ENCODE results near the gene APOF. TPM values are rescaled to one million over a fixed set of nuclear protein-coding genes. Genes with fewer than 3 reads are reported as not detected.

The APOF gene
- total and polyA plus RNA-seq, 9 of the 15 experiments (the other 6 are each of a cell fraction or from before 2014, with no cell fraction given): 0.09 to 0.15 (median 0.12) TPM; not detected in 5

- no peak for TF ChIP-seq ZBTB34 (CRISPR knock-in tag; IDR thresholded peaks at IDR 0.05)
These were observed 29.1 kb upstream of the APOF start (continued) for GRCh38 chr12:56391721-56392120.

- Histone ChIP-seq H3K4me1 (replicated peaks in 1 of 2; ENCODE audit: control insufficient read depth in 2 of 2, insufficient read depth in 2 of 2, low read length in 2 of 2) (peaks cover 14 to 18% of the 10 kb centered on the region in 2 experiments), H3K9ac (ENCODE audit: insufficient read depth in 1 of 2, low read depth in 2 of 2, low read length in 2 of 2) (peak overlapping the region; percentile 19 to 61; a peak in 1 of 4 replicates), H2AFZ (ENCODE audit: low read depth, low read length) (peak overlapping the region; percentile 42), H3K9me3 (replicated peaks; ENCODE audit: control insufficient read depth, insufficient read depth, low read depth, low read length) (no peaks in the 10 kb centered on the region; the same call in 1 of the 2 replicates), H3K79me2 (ENCODE audit: control insufficient read depth, insufficient read depth, low read length) (no peaks in the 10 kb centered on the region), H3K4me3 (no peak overlapping the region), H3K27me3 (ENCODE audit: control insufficient read depth in 2 of 2, insufficient read depth in 2 of 2, low read length in 2 of 2) (no peaks in the 10 kb centered on the region), H3K27ac (ENCODE audit: extremely low read depth, low read depth, low read length) (no peak overlapping the region), H3K9me1 (ENCODE audit: control insufficient read depth, insufficient read depth, low read length) (no peaks in the 10 kb centered on the region), H3K4me2 (ENCODE audit: insufficient read depth, low read length) (no peak overlapping the region), H3K36me3 (ENCODE audit: control insufficient read depth, insufficient read depth, low read length) (no peaks in the 10 kb centered on the region), H4K20me1 (replicated peaks; ENCODE audit: control insufficient read depth, insufficient read depth, low read length) (no peaks in the 10 kb centered on the region)
- no TSS peak for BruUV-seq (replicated peaks)
- no peak; the same call in 2 of the 3 replicates for ATAC-seq
- ChIA-PET POLR2A (interaction anchor here (0.8 kb wide), 1 partner anchor 48 kb away, joined by 3 read pairs; no protein-coding TSS in a partner anchor), CTCF (ENCODE audit: low intra/inter-chr PET ratio) (no interaction called here)
- intact Hi-C loops (cut with micrococcal nuclease): no loop called here
- 16% methylated on average over 5 of the region's 5 CpGs for WGBS (ENCODE audit: insufficient coverage, low coverage, missing lambda C conversion rate)
- no peak for FAIRE-seq
- TF ChIP-seq DACH1 (IDR thresholded peaks at IDR 0.05; ENCODE audit: partially characterized antibody) (no peak), MEIS2 (IDR thresholded peaks at IDR 0.05; ENCODE audit: partially characterized antibody) (peak; percentile 31), NUFIP1 (IDR thresholded peaks at IDR 0.05; ENCODE audit: partially characterized antibody) (no peak), PBX2 (CRISPR knock-in tag; IDR thresholded peaks at IDR 0.05; ENCODE audit: low read depth) (no peak), PBX2 (tag; conservative IDR thresholded peaks at IDR 0.05; ENCODE audit: low read depth) (peak; percentile 30; the same call in 1 of the 2 replicates), ZEB2 (IDR thresholded peaks at IDR 0.05) (peak; percentile 58; the same call in 1 of the 2 replicates), SMARCA4 (IDR thresholded peaks at IDR 0.05) (0 out of 2 replicates have a peak, but pooled peaks have one; percentile 34), EGR1 (conservative IDR thresholded peaks at IDR 0.05) (no peak), ZNF431 (CRISPR knock-in tag; IDR thresholded peaks at IDR 0.05) (no peak)
- DNase-seq (ENCODE audit: extremely low read depth in 1 of 4, low spot score in 3 of 4): no peak
- in situ Hi-C loops (cut with MboI): no loop called here
These were observed 26.8 kb upstream of the APOF start for GRCh38 chr12:56389412-56389811.

Data from K562 (cell line).